GM18907 (cell line): ENCODE measurements around the gene PLXNA4.
"Not testable (repeated sequence)": the region's sequence is repeated elsewhere in the genome, so short reads cannot be mapped to it uniquely, and the experiment has no call there.

Experiments
- ATAC-seq: cut with Tn5 transposase; IDR thresholded peaks from one replicate; pipeline ENCODE4 v1.9.1; 2021; ENCODE audit warnings: mild to moderate bottlenecking, moderate library complexity; ENCODE audit not compliant: unreplicated experiment

Gene PLXNA4

GRCh38 chr7:132395361-132395760 lies 180.9 kb downstream of the PLXNA4 start:
- ATAC-seq = no peak

- no peak for ATAC-seq
Observed at GRCh38 chr7:132394283-132395198, 181.7 kb downstream of the PLXNA4 start.

- ATAC-seq = no peak
Observed at GRCh38 chr7:132393789-132394261, 182.4 kb downstream of the PLXNA4 start.

GRCh38 chr7:132392713-132393112 lies 183.6 kb downstream of the PLXNA4 start:
- ATAC-seq = no peak

- no peak for ATAC-seq
Observed at GRCh38 chr7:132390705-132391104, 185.6 kb downstream of the PLXNA4 start.

- not testable (repeated sequence) for ATAC-seq
Observed at GRCh38 chr7:132390049-132390448, 186.2 kb downstream of the PLXNA4 start.

- no peak for ATAC-seq
Observed at GRCh38 chr7:132388688-132389087, 187.6 kb downstream of the PLXNA4 start.

GRCh38 chr7:132387596-132387995 lies 188.7 kb downstream of the PLXNA4 start:
- no peak for ATAC-seq

GRCh38 chr7:132386201-132386681 lies 190.0 kb downstream of the PLXNA4 start:
- no peak for ATAC-seq

- no peak for ATAC-seq
Observed at GRCh38 chr7:132383962-132384361, 192.3 kb downstream of the PLXNA4 start.

- ATAC-seq = no peak
Observed at GRCh38 chr7:132381742-132382472, 194.4 kb downstream of the PLXNA4 start.

- no peak for ATAC-seq
Observed at GRCh38 chr7:132380059-132380458, 196.2 kb downstream of the PLXNA4 start.

GRCh38 chr7:132379292-132379691 lies 197.0 kb downstream of the PLXNA4 start:
- no peak for ATAC-seq

GRCh38 chr7:132377703-132378584 lies 198.3 kb downstream of the PLXNA4 start:
- ATAC-seq = no peak

- no peak for ATAC-seq
Observed at GRCh38 chr7:132377015-132377414, 199.3 kb downstream of the PLXNA4 start.

GRCh38 chr7:132376361-132377013 lies 199.8 kb downstream of the PLXNA4 start:
- ATAC-seq = no peak

GRCh38 chr7:132373879-132374278 lies 202.4 kb downstream of the PLXNA4 start:
- ATAC-seq = no peak

GRCh38 chr7:132373041-132373440 lies 203.2 kb downstream of the PLXNA4 start:
- no peak for ATAC-seq

GRCh38 chr7:132371948-132372347 lies 204.3 kb downstream of the PLXNA4 start:
- no peak for ATAC-seq

GRCh38 chr7:132368246-132368900 lies 207.9 kb downstream of the PLXNA4 start:
- ATAC-seq = no peak
